NCI-H146 (cell line): ENCODE results near the gene OR4N2.
"Not testable (repeated sequence)": the region's sequence is repeated elsewhere in the genome, so short reads cannot be mapped to it uniquely, and the experiment has no call there.

Experiments
- DNase-seq: peaks from one replicate; lab custom pipeline; 2025; lab: John Stamatoyannopoulos, UW

OR4N2 gene

GRCh38 chr14:19803470-19803869 is at the start of gene OR4N2:
OR4N2 (plus strand) TSS chr14:19803770; CDS start chr14:19827449, 23,679 bp downstream.
- not testable (repeated sequence) for DNase-seq

GRCh38 chr14:19754172-19754571 is 49.4 kb upstream of the OR4N2 start:
- no peak for DNase-seq

GRCh38 chr14:19771491-19771890 is 32.1 kb upstream of the OR4N2 start:
- DNase-seq = not testable (repeated sequence)

- no peak for DNase-seq
These were observed 31.6 kb upstream of the OR4N2 start for GRCh38 chr14:19771895-19772430.

- DNase-seq = not testable (repeated sequence)
These were observed 31.1 kb upstream of the OR4N2 start for GRCh38 chr14:19772454-19772853.

- DNase-seq = not testable (repeated sequence)
These were observed 30.4 kb upstream of the OR4N2 start, which contains the start of gene OR4M1 for GRCh38 chr14:19773204-19773603. OR4M1 (plus strand) TSS chr14:19773504; CDS start chr14:19780323, 6,819 bp downstream.

GRCh38 chr14:19775587-19775986 is 28.0 kb upstream of the OR4N2 start:
- DNase-seq = no peak

GRCh38 chr14:19785848-19786247 is 17.7 kb upstream of the OR4N2 start:
- DNase-seq = not testable (repeated sequence)

- DNase-seq = not testable (repeated sequence)
These were observed 16.3 kb upstream of the OR4N2 start for GRCh38 chr14:19787318-19787717.

- not testable (repeated sequence) for DNase-seq
These were observed 15.4 kb upstream of the OR4N2 start for GRCh38 chr14:19788150-19788549.

- not testable (repeated sequence) for DNase-seq
These were observed 7.0 kb upstream of the OR4N2 start for GRCh38 chr14:19796520-19797108.

GRCh38 chr14:19799880-19800279 is 3.7 kb upstream of the OR4N2 start:
- no peak for DNase-seq

GRCh38 chr14:19800282-19801117 is 3.1 kb upstream of the OR4N2 start:
- DNase-seq = peak; percentile 16

- DNase-seq = no peak
These were observed 2.5 kb upstream of the OR4N2 start for GRCh38 chr14:19801118-19801464.

- DNase-seq = not testable (repeated sequence)
These were observed 9.8 kb downstream of the OR4N2 start for GRCh38 chr14:19813171-19813920.

GRCh38 chr14:19819879-19820278 is 16.3 kb downstream of the OR4N2 start:
- not testable (repeated sequence) for DNase-seq

GRCh38 chr14:19821016-19821415 is 17.4 kb downstream of the OR4N2 start:
- DNase-seq = not testable (repeated sequence)

GRCh38 chr14:19823178-19823577 is 19.6 kb downstream of the OR4N2 start:
- no peak for DNase-seq

GRCh38 chr14:19823765-19824164 is 20.2 kb downstream of the OR4N2 start:
- no peak for DNase-seq

GRCh38 chr14:19827626-19828244 is 24.2 kb downstream of the OR4N2 start:
- DNase-seq = not testable (repeated sequence)

- DNase-seq = no peak
These were observed 24.7 kb downstream of the OR4N2 start for GRCh38 chr14:19828314-19828713.
